CD8-positive, alpha-beta memory T cell (primary cell): Measurements from ENCODE around the gene CD209. TPM values are rescaled to one million over a fixed set of nuclear protein-coding genes. Genes with fewer than 3 reads are reported as not detected.
A peak's percentile ranks its signal among the peaks of the same experiment; 100 is the strongest.
"Not testable (repeated sequence)": the region's sequence is repeated elsewhere in the genome, so short reads cannot be mapped to it uniquely, and the experiment has no call there.

ENCODE experiments used
- CTCF ChIA-PET: fragments of 350-600 bp; sonication (Branson Sonifier 250); formaldehyde crosslinking; loops from one replicate; lab custom pipeline; 2021; ENCODE audit warnings: antibody characterized with exemption; lab: Charles Lee
- POLR2A ChIA-PET: fragments of 350-600 bp; sonication (Branson Sonifier 250); formaldehyde crosslinking; loops from one replicate; lab custom pipeline; 2021; ENCODE audit warnings: antibody characterized with exemption; lab: Charles Lee
- DNase-seq, 5 donors: peaks; one replicate each; pipeline versions ENCODE4 v3.0.0 to v3.0.0-alpha.2; 2020 to 2022; ENCODE audit warnings: mixed read lengths in 1 of 5
- H3K27ac ChIP-seq: one replicate; pipeline ENCODE4 v1.7.0; 2013; ENCODE audit warnings: low read depth, mild to moderate bottlenecking, low read length, moderate library complexity
- H3K27me3 ChIP-seq: 2 replicates; pipeline ENCODE4 v1.7.0; 2013; ENCODE audit warnings: low read length, mild to moderate bottlenecking; ENCODE audit not compliant: insufficient read depth, poor library complexity, severe bottlenecking
- H3K36me3 ChIP-seq: 2 replicates; pipeline ENCODE4 v1.7.0; 2013; ENCODE audit warnings: mild to moderate bottlenecking, low read length, moderate library complexity; ENCODE audit not compliant: insufficient read depth
- H3K4me1 ChIP-seq: 2 replicates; pipeline ENCODE4 v1.7.0; 2013; ENCODE audit warnings: mild to moderate bottlenecking, low read length, moderate library complexity; ENCODE audit not compliant: insufficient read depth
- H3K4me3 ChIP-seq: 2 replicates; pipeline ENCODE4 v1.7.0; 2013; ENCODE audit warnings: mild to moderate bottlenecking, low read length
- H3K9me3 ChIP-seq: 2 replicates; pipeline ENCODE4 v1.7.0; 2013; ENCODE audit warnings: mild to moderate bottlenecking, low read length
- H3K27ac Mint-ChIP-seq, 8 donors: one replicate each; pipeline ENCODE4 v1.8.0; 2020 to 2021; ENCODE audit warnings: mixed read lengths in 8 of 8, mild to moderate bottlenecking in 6 of 8, inconsistent platforms in 3 of 8, moderate library complexity in 3 of 8
- H3K27me3 Mint-ChIP-seq, 2 donors: one replicate each; pipeline ENCODE4 v1.8.0; 2020 to 2021; ENCODE audit warnings: mixed read lengths in 2 of 2, mild to moderate bottlenecking in 1 of 2, moderate library complexity in 1 of 2
- H3K36me3 Mint-ChIP-seq, 3 donors: one replicate each; pipeline ENCODE4 v1.8.0; 2020 to 2021; ENCODE audit warnings: mixed read lengths in 3 of 3, inconsistent platforms in 1 of 3, mild to moderate bottlenecking in 1 of 3
- H3K4me1 Mint-ChIP-seq, 3 donors: one replicate each; pipeline ENCODE4 v1.8.0; 2020 to 2021; ENCODE audit warnings: mixed read lengths in 3 of 3, inconsistent platforms in 1 of 3, mild to moderate bottlenecking in 1 of 3
- H3K4me3 Mint-ChIP-seq, 7 donors: one replicate each; pipeline ENCODE4 v1.8.0; 2020 to 2021; ENCODE audit warnings: mixed read lengths in 7 of 7, mild to moderate bottlenecking in 6 of 7, moderate library complexity in 4 of 7, inconsistent platforms in 2 of 7
- H3K9me3 Mint-ChIP-seq, 5 donors: one replicate each; pipeline ENCODE4 v1.8.0; 2020 to 2022; ENCODE audit warnings: mixed read lengths in 5 of 5, mild to moderate bottlenecking in 3 of 5, moderate library complexity in 2 of 5, inconsistent platforms in 1 of 5
- polyA plus RNA-seq: library from polyadenylated mRNA; unstranded; fragments of 300-500 nt; fragmentation: Illumina TruSeq; gene quantifications from one replicate; pipeline ENCODE4 v1.2.3, GENCODE V29; 2021
- total RNA-seq, 2 experiments: library from RNA; stranded (reverse); gene quantifications; one replicate each; pipeline ENCODE4 v1.2.3, GENCODE V29; 2021

The CD209 gene
- total and polyA plus RNA-seq, 3 experiments from 2014 or later: 0.16 to 0.28 TPM; not detected in 1

GRCh38 chr19:7766535-7766934, 19.2 kb upstream of the CD209 start:
- H3K9me3 ChIP-seq: no peaks in the 10 kb centered on the region
- no peak overlapping the region for H3K27ac Mint-ChIP-seq
- ChIA-PET CTCF (interaction anchor here (1.0 kb wide), 1 partner anchor 198 kb away, joined by 3 read pairs; no protein-coding TSS in a partner anchor), POLR2A (no interaction called here)
- no peak overlapping the region for H3K4me3 ChIP-seq
- no peak for DNase-seq
- H3K4me3 Mint-ChIP-seq: no peak overlapping the region
- no peak overlapping the region for H3K27ac ChIP-seq
- peaks cover 0 to 6% (median 0%) of the 10 kb centered on the region in 3 donors for H3K36me3 Mint-ChIP-seq
- peaks cover 7 to 18% of the 10 kb centered on the region in 2 donors for H3K27me3 Mint-ChIP-seq
- H3K4me1 ChIP-seq: no peaks in the 10 kb centered on the region
- H3K36me3 ChIP-seq: no peaks in the 10 kb centered on the region
- H3K4me1 Mint-ChIP-seq: peaks cover 0 to 5% (median 4%) of the 10 kb centered on the region in 3 donors
- H3K27me3 ChIP-seq: no peaks in the 10 kb centered on the region
- no peaks in the 10 kb centered on the region for H3K9me3 Mint-ChIP-seq

GRCh38 chr19:7765043-7765442, 17.7 kb upstream of the CD209 start:
- not testable (repeated sequence) for H3K9me3 Mint-ChIP-seq, H3K36me3 Mint-ChIP-seq

GRCh38 chr19:7764157-7764556, 16.8 kb upstream of the CD209 start:
- Mint-ChIP-seq H3K36me3 (peaks cover 0 to 14% (median 4%) of the 10 kb centered on the region in 3 donors), H3K27me3 (peaks cover 11 to 23% of the 10 kb centered on the region in 2 donors)
- POLR2A ChIA-PET, DNase-seq, H3K27ac Mint-ChIP-seq, H3K4me3 Mint-ChIP-seq, H3K4me3 ChIP-seq, H3K9me3 Mint-ChIP-seq, H3K36me3 ChIP-seq, H3K9me3 ChIP-seq, CTCF ChIA-PET, H3K27ac ChIP-seq, H3K4me1 ChIP-seq, H3K27me3 ChIP-seq, H3K4me1 Mint-ChIP-seq: not testable (repeated sequence)

More at GRCh38 chr19:7765043-7765442, 17.7 kb upstream of the CD209 start:
- POLR2A ChIA-PET, H3K36me3 ChIP-seq, H3K27me3 ChIP-seq, DNase-seq, H3K4me1 ChIP-seq, H3K27ac ChIP-seq, H3K9me3 ChIP-seq, H3K4me3 Mint-ChIP-seq, CTCF ChIA-PET, H3K4me1 Mint-ChIP-seq, H3K4me3 ChIP-seq: not testable (repeated sequence)
- H3K27me3 Mint-ChIP-seq: peaks cover 11 to 23% of the 10 kb centered on the region in 2 donors
- peak overlapping the region in 1 of 8 donors; percentile 54 for H3K27ac Mint-ChIP-seq

GRCh38 chr19:7763696-7764095, 16.4 kb upstream of the CD209 start:
- no peaks in the 10 kb centered on the region for H3K4me1 ChIP-seq
- H3K27me3 Mint-ChIP-seq: peaks cover 11 to 23% of the 10 kb centered on the region in 2 donors
- peak overlapping the region in 1 of 8 donors; percentile 17 for H3K27ac Mint-ChIP-seq
- H3K27me3 ChIP-seq: no peaks in the 10 kb centered on the region
- H3K36me3 ChIP-seq: no peaks in the 10 kb centered on the region
- no peak overlapping the region for H3K27ac ChIP-seq
- H3K4me1 Mint-ChIP-seq: no peaks in the 10 kb centered on the region
- no peak overlapping the region for H3K4me3 ChIP-seq
- peaks cover 0 to 16% (median 4%) of the 10 kb centered on the region in 3 donors for H3K36me3 Mint-ChIP-seq
- CTCF ChIA-PET: no interaction called here
- H3K4me3 Mint-ChIP-seq: no peak overlapping the region
- peaks cover 10 to 14% (median 13%) of the 10 kb centered on the region in 5 donors for H3K9me3 Mint-ChIP-seq
- no peak for DNase-seq
- H3K9me3 ChIP-seq: no peaks in the 10 kb centered on the region
- POLR2A ChIA-PET: no interaction called here

- no peaks in the 10 kb centered on the region for H3K27me3 ChIP-seq
- H3K27ac Mint-ChIP-seq: peak within 1 kb of the TSS in 1 of 8 donors; percentile 17
- peaks cover 17 to 21% (median 20%) of the 10 kb centered on the region in 5 donors for H3K9me3 Mint-ChIP-seq
- no peaks in the 10 kb centered on the region for H3K9me3 ChIP-seq
- no peak for DNase-seq
- no peak within 1 kb of the TSS for H3K27ac ChIP-seq
- no peaks in the 10 kb centered on the region for H3K36me3 ChIP-seq
- H3K4me3 ChIP-seq: no peak within 1 kb of the TSS
- no peaks in the 10 kb centered on the region for H3K4me1 ChIP-seq
- H3K27me3 Mint-ChIP-seq: peaks cover 10 to 27% of the 10 kb centered on the region in 2 donors
- H3K4me3 Mint-ChIP-seq: no peak within 1 kb of the TSS
- POLR2A ChIA-PET: no interaction called here
- peaks cover 1 to 20% (median 4%) of the 10 kb centered on the region in 3 donors for H3K36me3 Mint-ChIP-seq
- no peaks in the 10 kb centered on the region for H3K4me1 Mint-ChIP-seq
- CTCF ChIA-PET: no interaction called here
These were observed 15.5 kb upstream of the CD209 start, which contains the start of gene CLEC4M for GRCh38 chr19:7762719-7763293. Gene CLEC4M (plus strand): TSS chr19:7763243. CDS start chr19:7763267, 24 bp downstream.

GRCh38 chr19:7759156-7759555, 11.8 kb upstream of the CD209 start:
- Histone ChIP-seq H3K27ac (no peak overlapping the region), H3K4me1 (no peaks in the 10 kb centered on the region), H3K9me3 (peaks cover 19% of the 10 kb centered on the region), H3K4me3 (no peak overlapping the region), H3K27me3 (no peaks in the 10 kb centered on the region), H3K36me3 (no peaks in the 10 kb centered on the region)
- CTCF ChIA-PET: no interaction called here
- Mint-ChIP-seq H3K9me3 (peaks cover 31 to 48% (median 42%) of the 10 kb centered on the region in 5 donors), H3K4me1 (no peaks in the 10 kb centered on the region), H3K36me3 (peaks cover 5 to 38% (median 9%) of the 10 kb centered on the region in 3 donors), H3K4me3 (no peak overlapping the region), H3K27ac (no peak overlapping the region), H3K27me3 (peaks cover 14 to 32% of the 10 kb centered on the region in 2 donors)
- DNase-seq: no peak
- POLR2A ChIA-PET: interaction anchor here (0.6 kb wide), 2 partner anchors 19 to 31 kb away, joined by 3 to 6 read pairs; no protein-coding TSS in a partner anchor

- Histone ChIP-seq H3K4me3 (no peak overlapping the region), H3K9me3 (peaks cover 19% of the 10 kb centered on the region), H3K4me1 (no peaks in the 10 kb centered on the region), H3K27me3 (no peaks in the 10 kb centered on the region), H3K36me3 (no peaks in the 10 kb centered on the region), H3K27ac (no peak overlapping the region)
- DNase-seq: no peak
- H3K36me3 Mint-ChIP-seq: peaks cover 5 to 34% (median 9%) of the 10 kb centered on the region in 3 donors
- peaks cover 31 to 50% (median 42%) of the 10 kb centered on the region in 5 donors for H3K9me3 Mint-ChIP-seq
- peaks cover 3 to 6% (median 5%) of the 10 kb centered on the region in 3 donors for H3K4me1 Mint-ChIP-seq
- no peak overlapping the region for H3K4me3 Mint-ChIP-seq
- H3K27ac Mint-ChIP-seq: no peak overlapping the region
- H3K27me3 Mint-ChIP-seq: peaks cover 9 to 22% of the 10 kb centered on the region in 2 donors
- POLR2A ChIA-PET: no interaction called here
- CTCF ChIA-PET: no interaction called here
These were observed 10.0 kb upstream of the CD209 start for GRCh38 chr19:7757358-7757757.

GRCh38 chr19:7756258-7756657, 8.9 kb upstream of the CD209 start:
- H3K9me3 Mint-ChIP-seq: peaks cover 31 to 50% (median 42%) of the 10 kb centered on the region in 5 donors

More at GRCh38 chr19:7756258-7756657, 8.9 kb upstream of the CD209 start:
- Histone ChIP-seq H3K36me3 (no peaks in the 10 kb centered on the region), H3K27me3 (no peaks in the 10 kb centered on the region), H3K27ac (no peak overlapping the region), H3K4me1 (no peaks in the 10 kb centered on the region), H3K9me3 (peaks cover 19% of the 10 kb centered on the region), H3K4me3 (no peak overlapping the region)
- H3K36me3 Mint-ChIP-seq: peaks cover 5 to 31% (median 9%) of the 10 kb centered on the region in 3 donors
- H3K4me3 Mint-ChIP-seq: no peak overlapping the region
- H3K27ac Mint-ChIP-seq: peak overlapping the region in 1 of 8 donors; percentile 12
- peaks cover 8 to 20% of the 10 kb centered on the region in 2 donors for H3K27me3 Mint-ChIP-seq
- CTCF ChIA-PET: no interaction called here
- POLR2A ChIA-PET: no interaction called here
- no peak for DNase-seq
- H3K4me1 Mint-ChIP-seq: peaks cover 4 to 9% (median 8%) of the 10 kb centered on the region in 3 donors
